HUES48 (cell line): ENCODE data around the gene SOAT2.

ENCODE experiments used
- H3K27ac ChIP-seq: one replicate; pipeline ENCODE4 v1.7.0; 2013; ENCODE audit warnings: low read depth, low read length, inconsistent platforms
- H3K27me3 ChIP-seq: 2 replicates; pipeline ENCODE4 v1.6.1; 2013; ENCODE audit warnings: mild to moderate bottlenecking, low read length; ENCODE audit not compliant: control insufficient read depth, insufficient read depth
- H3K36me3 ChIP-seq: 2 replicates; pipeline ENCODE4 v1.6.1; 2013; ENCODE audit warnings: low read length; ENCODE audit not compliant: control insufficient read depth, insufficient read depth
- H3K4me1 ChIP-seq: 2 replicates; pipeline ENCODE4 v1.6.1; 2013; ENCODE audit warnings: mild to moderate bottlenecking, low read length; ENCODE audit not compliant: control insufficient read depth, insufficient read depth
- H3K4me3 ChIP-seq: 2 replicates; pipeline ENCODE4 v1.5.1; 2013; ENCODE audit warnings: mild to moderate bottlenecking, low read depth, low read length
- H3K9ac ChIP-seq: 2 replicates; pipeline ENCODE4 v1.6.1; 2013; ENCODE audit warnings: mild to moderate bottlenecking, low read depth, low read length, moderate library complexity
- H3K9me3 ChIP-seq: 2 replicates; pipeline ENCODE4 v1.6.1; 2013; ENCODE audit warnings: low read length; ENCODE audit not compliant: control insufficient read depth, insufficient read depth

Gene SOAT2

DNA sequence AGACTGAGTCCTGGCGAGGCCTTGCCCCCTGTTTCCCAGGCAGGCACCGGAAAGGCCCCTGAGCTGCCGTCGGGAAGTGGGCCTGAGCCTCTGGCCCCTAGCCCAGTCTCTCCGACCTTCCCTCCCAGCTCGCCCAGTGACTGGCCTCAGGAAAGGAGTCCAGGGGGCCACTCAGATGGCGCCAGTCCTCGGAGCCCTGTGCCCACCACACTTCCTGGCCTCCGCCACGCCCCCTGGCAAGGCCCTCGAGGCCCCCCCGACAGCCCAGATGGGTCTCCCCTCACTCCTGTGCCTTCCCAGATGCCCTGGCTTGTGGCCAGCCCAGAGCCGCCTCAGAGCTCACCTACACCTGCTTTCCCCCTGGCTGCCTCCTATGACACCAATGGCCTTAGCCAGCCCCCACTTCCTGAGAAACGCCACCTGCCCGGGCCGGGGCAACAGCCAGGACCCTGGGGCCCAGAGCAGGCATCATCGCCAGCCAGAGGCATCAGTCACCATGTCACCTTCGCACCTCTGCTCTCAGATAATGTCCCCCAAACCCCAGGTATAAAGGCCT is 42.5 kb upstream of the SOAT2 start:
- no peaks in the 10 kb centered on the region for H3K9me3 ChIP-seq
- no peaks in the 10 kb centered on the region for H3K4me1 ChIP-seq
- H3K9ac ChIP-seq: no peak overlapping the region
- no peak overlapping the region for H3K27ac ChIP-seq
- peaks cover 6% of the 10 kb centered on the region for H3K27me3 ChIP-seq
- H3K36me3 ChIP-seq: no peaks in the 10 kb centered on the region; the same call in 1 of the 2 replicates
- no peak overlapping the region for H3K4me3 ChIP-seq

DNA sequence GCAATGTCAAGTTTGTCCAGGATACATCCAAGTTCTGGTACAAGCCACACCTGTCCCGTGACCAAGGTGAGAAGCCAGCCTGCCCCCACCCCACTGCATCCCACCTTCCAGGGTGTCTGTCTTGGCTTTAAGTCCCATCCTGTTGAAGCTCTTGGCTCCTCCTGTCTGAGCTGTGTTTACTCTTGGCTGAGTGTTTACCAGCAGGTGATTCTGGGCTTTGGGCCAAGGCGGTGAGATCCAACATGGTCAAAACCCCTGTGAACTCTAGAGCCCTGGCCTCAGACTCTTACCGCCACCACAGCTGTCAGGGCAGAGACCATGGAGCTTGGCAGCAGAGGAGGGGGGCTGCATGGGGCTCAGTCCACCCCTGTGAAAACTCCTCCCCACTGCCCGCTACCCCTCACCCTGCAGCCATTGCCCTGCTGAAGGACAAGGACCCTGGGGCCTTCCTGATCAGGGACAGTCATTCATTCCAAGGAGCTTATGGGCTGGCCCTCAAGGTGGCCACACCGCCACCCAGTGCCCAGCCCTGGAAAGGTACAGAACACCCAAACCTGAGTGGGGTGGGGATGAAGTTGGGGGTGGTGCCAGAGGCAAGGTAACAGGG is 41.8 kb upstream of the SOAT2 start:
- no peaks in the 10 kb centered on the region for H3K4me1 ChIP-seq
- H3K36me3 ChIP-seq: no peaks in the 10 kb centered on the region; the same call in 1 of the 2 replicates
- no peak overlapping the region for H3K27ac ChIP-seq
- peaks cover 6% of the 10 kb centered on the region for H3K27me3 ChIP-seq
- H3K9ac ChIP-seq: no peak overlapping the region
- no peaks in the 10 kb centered on the region for H3K9me3 ChIP-seq
- no peak overlapping the region for H3K4me3 ChIP-seq

DNA sequence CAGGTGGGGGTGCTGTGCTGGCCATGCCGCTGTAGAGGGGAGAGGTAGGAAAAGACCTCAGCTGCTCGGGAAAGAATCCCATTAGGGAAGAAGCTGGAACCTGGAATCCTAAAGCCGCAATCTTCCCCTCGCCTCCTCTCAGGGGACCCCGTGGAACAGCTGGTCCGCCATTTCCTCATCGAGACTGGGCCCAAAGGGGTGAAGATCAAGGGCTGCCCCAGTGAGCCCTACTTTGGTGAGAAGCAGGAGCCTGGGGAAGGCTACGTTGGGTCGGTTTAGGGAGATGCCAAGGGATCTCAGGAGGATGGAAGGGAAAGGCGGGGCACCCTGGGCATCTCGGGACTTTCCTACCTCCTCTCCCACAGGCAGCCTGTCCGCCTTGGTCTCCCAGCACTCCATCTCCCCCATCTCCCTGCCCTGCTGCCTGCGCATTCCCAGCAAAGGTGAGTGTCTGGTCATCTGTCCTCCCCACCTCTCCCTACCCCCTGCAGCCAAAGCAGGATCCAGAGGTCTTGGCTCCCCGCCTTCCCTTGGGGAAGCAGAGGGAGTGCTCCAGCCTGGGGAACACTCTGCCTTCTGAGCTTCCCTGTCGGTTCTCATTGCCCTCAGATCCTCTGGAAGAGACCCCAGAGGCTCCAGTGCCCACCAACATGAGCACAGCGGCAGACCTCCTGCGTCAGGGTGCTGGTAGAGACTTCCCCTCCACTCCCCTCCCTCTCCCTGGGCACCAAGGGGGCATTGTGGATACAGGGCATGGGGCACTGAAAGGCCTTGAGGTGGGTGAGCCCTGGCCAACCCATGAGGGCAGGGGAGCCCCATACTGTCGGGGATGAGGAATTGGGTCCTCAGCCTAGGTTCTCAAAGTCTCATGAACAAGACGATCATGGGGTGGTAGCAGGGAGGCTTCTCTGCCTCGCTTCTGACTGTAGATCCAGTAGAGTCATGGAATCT is 41.0 kb upstream of the SOAT2 start:
- no peak overlapping the region for H3K9ac ChIP-seq
- no peak overlapping the region for H3K27ac ChIP-seq
- H3K9me3 ChIP-seq: no peaks in the 10 kb centered on the region
- H3K36me3 ChIP-seq: no peaks in the 10 kb centered on the region; the same call in 1 of the 2 replicates
- H3K27me3 ChIP-seq: peaks cover under 1% of the 10 kb centered on the region
- H3K4me1 ChIP-seq: no peaks in the 10 kb centered on the region
- H3K4me3 ChIP-seq: no peak overlapping the region

DNA sequence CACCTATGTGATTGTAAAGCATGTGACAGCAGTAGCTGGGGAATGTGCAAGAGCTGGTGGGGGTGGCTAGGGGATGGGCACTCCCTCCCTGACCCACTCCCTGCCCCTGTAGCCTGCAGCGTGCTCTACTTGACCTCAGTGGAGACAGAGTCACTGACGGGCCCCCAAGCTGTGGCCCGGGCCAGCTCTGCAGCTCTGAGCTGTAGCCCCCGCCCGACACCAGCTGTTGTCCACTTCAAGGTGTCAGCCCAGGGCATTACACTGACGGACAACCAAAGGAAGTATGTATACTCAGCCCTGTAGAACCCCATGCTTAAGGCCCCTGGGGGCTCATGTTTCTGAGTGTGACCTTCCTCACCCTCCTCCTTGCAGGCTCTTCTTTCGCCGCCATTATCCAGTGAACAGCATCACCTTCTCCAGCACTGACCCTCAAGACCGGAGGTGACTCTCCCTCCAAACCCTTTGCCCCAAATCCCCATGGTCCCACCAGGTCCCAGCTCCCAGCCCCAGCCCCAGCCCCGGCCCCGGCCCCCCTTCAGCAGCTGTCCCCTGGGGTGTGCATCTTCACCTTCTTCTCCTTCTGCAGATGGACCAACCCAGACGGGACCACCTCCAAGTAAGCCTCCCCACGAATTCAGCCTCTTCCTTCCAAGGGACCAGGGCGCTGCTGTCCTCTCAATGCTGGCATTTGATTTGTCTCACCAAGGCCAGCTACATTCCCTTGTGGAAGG is 40.1 kb upstream of the SOAT2 start:
- H3K4me3 ChIP-seq: no peak overlapping the region
- no peak overlapping the region for H3K9ac ChIP-seq
- H3K27me3 ChIP-seq: no peaks in the 10 kb centered on the region; the same call in 1 of the 2 replicates
- no peak overlapping the region for H3K27ac ChIP-seq
- no peaks in the 10 kb centered on the region; the same call in 1 of the 2 replicates for H3K36me3 ChIP-seq
- H3K4me1 ChIP-seq: no peaks in the 10 kb centered on the region
- H3K9me3 ChIP-seq: no peaks in the 10 kb centered on the region

DNA sequence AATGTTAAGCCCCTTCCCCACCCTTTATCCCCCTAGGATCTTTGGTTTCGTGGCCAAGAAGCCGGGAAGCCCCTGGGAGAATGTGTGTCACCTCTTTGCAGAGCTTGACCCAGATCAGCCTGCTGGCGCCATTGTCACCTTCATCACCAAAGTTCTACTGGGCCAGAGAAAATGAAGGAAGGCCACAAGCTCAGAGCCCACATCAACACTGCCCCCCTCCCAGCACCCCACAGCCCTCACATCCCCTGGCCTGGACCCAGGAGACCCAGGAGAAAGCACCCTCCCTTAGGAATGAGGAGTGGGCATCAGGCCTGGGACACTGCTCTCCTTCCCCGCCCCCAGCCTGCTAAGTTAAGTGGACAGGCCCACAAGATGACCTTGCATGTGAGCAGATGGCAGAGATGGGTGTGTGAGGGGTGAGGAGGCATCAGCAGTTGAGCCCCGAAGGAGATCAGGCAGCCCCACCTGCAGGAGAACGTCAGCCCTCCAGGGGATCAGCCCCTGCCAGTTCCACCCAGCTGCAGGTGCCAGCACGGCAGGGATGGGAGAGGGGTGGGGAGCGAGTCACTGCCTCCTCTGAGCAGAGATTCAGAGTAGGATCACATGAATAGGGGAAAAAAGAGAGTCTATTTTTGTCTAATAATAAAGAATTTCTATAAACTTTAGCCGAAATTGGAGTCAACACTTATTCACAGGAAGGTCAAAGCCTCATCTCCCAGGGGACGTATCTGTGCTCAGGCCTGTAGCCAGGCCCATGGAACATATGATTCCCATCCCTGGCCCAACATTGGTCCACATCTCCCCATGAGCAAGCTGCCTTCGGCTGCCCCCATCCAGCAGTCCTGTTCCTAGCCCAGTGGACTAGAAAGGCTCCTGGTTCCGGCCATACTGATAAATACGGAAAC is 39.3 kb upstream of the SOAT2 start:
- H3K4me1 ChIP-seq: peaks cover 5% of the 10 kb centered on the region; the same call in 1 of the 2 replicates
- H3K36me3 ChIP-seq: no peaks in the 10 kb centered on the region; the same call in 1 of the 2 replicates
- no peak overlapping the region for H3K27ac ChIP-seq
- H3K9me3 ChIP-seq: no peaks in the 10 kb centered on the region
- H3K4me3 ChIP-seq: no peak overlapping the region
- H3K27me3 ChIP-seq: no peaks in the 10 kb centered on the region
- no peak overlapping the region for H3K9ac ChIP-seq

DNA sequence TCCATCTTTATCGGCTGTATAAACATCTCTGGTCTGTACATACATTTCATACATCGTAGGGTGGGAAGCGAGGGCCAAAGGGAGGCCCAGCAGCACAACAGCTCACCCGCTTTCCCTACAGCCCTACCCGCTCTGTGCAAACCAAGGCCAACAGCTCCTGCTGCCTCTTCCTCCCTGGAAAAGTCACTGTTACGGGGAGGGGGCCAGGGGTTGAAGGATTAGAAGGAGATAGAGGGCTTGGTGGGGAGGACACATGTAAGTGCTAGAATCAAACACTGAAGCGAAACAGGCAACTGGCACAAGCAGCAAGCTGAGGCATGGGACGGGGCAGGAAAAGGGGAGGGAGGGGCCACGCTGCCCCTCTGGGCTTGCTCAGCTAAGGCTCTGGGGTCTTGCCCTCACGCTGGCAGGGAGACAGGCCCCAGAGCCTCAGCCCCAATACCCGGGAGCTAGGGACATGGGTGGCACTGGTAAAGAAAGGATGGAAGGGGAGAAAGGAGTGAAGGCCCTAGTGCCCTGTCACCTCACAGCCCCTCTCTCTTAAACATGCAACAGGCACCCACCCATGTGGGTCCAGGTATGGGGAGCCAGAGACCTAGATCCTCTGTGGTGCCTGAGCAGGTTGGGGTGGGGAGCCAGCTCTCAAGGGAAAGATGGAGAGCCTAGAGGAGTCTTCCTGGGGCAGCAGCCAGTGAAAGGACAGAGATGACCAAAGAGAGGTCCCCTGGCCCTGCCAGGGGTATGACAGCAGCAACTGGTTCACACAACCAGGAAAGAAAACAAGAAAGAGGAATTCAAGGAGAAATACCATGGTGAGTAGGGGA is 38.5 kb upstream of the SOAT2 start:
- Histone ChIP-seq H3K9me3 (no peaks in the 10 kb centered on the region), H3K4me1 (peaks cover 14% of the 10 kb centered on the region), H3K27me3 (no peaks in the 10 kb centered on the region), H3K36me3 (no peaks in the 10 kb centered on the region; the same call in 1 of the 2 replicates), H3K27ac (no peak overlapping the region), H3K9ac (no peak overlapping the region), H3K4me3 (no peak overlapping the region)

DNA sequence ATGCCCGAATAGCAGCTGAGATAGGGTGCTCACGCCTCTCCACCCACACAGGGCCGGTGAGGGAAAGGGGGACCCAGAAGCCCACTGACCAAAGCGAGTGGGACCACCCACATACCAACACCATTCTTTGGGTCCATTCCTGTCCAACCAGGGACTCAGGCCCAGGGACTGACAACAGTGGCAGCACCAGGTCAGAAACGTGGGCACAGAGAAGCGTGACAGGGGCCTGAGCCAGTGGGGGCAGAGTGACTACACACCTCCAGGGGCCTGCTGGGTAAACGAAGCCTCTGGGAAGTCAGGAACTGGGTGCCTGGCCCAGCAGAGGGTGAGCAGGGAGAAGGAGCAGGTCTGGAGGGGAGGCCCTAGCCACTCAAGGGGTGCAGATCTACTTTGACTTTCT is 37.8 kb upstream of the SOAT2 start:
- Histone ChIP-seq H3K36me3 (no peaks in the 10 kb centered on the region; the same call in 1 of the 2 replicates), H3K27ac (no peak overlapping the region), H3K27me3 (no peaks in the 10 kb centered on the region), H3K9me3 (no peaks in the 10 kb centered on the region), H3K9ac (no peak overlapping the region), H3K4me1 (peaks cover 20% of the 10 kb centered on the region), H3K4me3 (no peak overlapping the region)

DNA sequence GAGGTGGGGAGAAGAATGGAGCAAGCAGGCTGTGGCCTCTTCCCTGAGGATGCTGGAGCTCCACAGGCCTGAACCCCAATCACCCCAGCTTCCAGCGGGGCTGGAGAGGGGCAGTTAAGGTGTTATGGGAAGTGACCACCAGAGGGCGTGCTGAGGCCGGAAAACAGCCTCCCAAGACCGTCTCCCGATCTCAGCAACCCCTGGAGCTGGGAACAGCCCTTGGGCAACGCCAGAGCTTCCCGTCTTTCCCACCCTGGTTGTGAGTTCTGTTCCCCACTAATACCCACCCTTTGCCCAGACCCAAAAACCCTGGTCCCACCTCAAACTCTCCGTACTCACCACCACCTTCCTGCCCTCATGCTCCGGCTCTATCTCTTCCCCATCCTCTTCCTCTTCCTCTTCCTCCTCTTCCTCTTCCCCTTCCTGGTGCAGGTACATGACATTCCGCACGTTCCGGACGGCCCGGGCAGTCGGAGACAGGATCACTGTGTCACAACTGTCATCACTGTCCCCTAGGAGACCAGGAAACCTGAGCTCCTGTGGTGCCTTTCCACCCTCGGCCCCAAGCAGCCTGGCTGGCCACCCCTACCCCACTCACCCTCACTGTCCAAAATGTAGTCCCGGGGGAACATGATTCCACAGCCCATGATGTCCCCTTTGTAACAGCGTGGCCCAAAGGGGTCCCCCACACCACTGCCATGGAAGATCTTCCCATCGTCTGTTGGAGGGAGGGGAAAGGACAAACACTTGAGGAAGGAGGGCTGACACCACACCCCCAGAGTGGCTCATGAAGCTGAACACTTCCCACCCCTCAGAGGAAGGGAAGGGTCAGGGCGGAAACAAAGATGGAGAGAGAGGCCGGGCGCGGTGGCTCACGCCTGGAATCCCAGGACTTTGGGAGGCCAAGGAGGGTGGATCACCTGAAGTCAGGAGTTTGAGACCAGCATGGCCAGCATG is 37.0 kb upstream of the SOAT2 start:
- no peak overlapping the region for H3K27ac ChIP-seq
- peaks cover 20% of the 10 kb centered on the region for H3K4me1 ChIP-seq
- no peak overlapping the region for H3K9ac ChIP-seq
- H3K36me3 ChIP-seq: no peaks in the 10 kb centered on the region; the same call in 1 of the 2 replicates
- no peak overlapping the region for H3K4me3 ChIP-seq
- no peaks in the 10 kb centered on the region for H3K27me3 ChIP-seq
- H3K9me3 ChIP-seq: no peaks in the 10 kb centered on the region
